Renal cortex interstitium (tissue), 11 donors: ENCODE measurements around the gene RGS6. TPM values are rescaled to one million over a fixed set of nuclear protein-coding genes. Genes with fewer than 3 reads are reported as not detected.

Experiments
- DNase-seq, 11 donors: peaks; one replicate each; pipeline ENCODE4 v3.0.0-alpha.2; 2013; ENCODE audit warnings: low read depth in 9 of 11, low spot score in 4 of 11; ENCODE audit errors: extremely low read depth in 1 of 11
- polyA plus RNA-seq, 3 donors: library from polyadenylated mRNA; unstranded; fragments of 120-200 nt; gene quantifications; one replicate each; pipeline ENCODE4 v1.2.1, GENCODE V29; 2013; ENCODE audit not compliant: insufficient read length in 3 of 3

The RGS6 gene
- polyA plus RNA-seq, 3 donors: 1.4 to 1.7 (median 1.4) TPM

DNA sequence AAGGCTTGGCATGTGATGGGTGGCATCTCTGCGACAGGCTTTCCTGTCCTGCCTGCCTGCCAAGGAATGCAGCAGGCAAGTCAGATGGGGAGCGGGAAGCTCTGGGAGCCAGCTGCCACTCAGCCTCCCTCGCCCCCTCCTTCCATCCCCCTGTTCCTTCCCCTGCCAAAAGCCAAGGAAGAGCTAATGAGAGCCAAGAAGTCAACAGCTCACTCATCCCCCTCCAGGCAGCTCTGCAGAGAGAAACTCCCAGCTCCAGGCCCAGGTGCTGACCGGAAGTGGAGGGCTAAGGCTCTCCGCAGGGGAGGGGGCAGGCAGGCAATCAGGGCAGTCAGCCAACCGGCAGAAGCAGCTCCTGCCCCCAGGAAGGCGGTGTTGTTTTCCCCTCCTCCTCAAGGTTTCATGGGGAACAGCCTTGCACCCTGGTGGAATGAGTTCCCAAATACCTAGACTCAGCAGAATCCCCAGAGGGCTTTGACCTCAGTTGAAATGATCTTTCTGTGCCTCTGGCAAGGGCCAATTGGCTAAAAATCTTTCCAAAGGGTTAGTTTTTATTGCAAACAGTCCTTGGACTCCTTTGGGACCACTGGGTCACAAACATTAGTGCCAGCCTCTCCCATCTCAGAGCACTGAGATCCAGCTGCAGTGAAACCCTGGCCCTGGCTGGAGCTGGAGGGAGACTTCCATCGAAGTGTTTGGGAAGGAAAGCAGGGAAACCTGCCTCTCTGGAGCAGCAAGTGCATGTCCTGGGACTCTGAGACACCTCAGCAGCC, 612.6 kb downstream of the RGS6 start:
- peak in 2 of 11 donors; percentile 17 to 46 for DNase-seq

DNA sequence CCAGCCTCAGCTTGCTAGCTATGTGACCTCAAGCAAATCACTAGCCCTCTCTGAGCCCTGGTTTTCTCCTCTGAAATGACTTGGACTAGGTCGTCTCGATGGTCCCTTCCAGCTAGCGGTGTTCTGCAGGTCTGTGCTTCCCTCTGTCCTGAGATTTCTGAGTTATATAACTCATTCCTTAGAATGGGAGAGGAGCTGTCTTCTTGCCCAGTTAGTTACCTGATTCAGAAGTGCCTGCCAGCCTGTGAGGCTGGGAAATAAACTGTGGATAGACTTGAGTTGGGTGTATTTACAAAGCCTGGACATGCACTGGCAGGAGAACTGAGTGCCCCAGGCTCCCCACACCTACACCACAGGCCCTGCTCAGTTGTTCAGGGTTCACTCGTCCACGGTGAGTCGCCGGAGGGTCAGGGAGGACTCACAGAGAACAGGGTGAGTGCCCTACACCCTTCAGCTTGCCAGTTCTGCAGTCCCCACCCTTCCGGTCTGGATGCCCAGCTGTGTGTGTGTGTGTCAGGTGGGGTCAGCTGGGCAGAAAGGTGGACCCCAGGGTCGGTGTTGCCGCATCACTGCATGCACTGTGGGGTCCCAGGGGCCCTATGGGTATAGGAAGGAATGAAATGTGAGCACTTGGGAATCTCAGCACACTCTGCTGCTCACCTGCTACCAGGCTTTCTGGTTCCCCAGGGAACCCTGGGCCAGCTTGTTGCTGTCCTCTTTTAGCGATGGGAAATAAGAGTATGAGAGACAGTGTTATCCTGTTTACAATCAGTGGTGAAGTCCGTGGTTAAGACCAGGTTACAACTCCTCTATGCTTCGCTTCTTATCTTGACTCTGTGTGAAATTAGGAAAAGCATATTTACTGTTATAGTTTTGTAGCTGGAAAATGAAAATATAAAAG, 613.4 kb downstream of the RGS6 start:
- DNase-seq: no peak

DNA sequence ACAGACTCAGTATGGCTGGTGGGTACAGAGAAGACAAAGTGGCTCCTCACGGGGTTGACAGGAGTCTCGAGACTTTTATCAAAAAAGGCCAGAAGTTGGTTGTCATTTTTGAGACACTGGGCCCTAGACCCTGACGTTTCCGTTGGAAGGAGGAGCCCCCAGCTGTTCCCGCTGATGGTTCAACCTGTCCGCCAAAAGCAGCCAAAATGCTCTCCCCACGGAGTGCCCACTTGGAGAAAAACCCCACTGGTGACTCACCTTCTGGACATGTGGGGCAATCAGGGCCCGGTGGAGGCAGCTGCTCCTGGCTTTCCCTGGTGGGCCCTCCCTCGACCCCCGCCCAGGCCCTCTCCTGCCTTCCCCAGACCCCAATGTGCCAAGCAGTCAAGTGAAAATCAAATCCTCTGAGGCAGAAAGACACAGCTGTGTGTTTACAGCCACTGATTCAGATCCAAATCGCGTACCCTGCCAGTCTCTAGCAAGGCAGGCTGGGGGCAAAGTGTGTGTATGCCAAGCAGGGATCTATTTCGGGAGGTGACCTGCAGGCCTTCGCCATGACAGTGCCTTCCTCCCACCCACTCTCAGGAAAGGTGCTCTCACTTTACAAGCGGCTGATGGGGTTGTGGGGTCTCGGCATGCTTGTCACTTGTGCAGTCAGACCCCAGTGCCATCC, 614.3 kb downstream of the RGS6 start:
- no peak for DNase-seq

GRCh38 chr14:72547999-72548398, 615.8 kb downstream of the RGS6 start:
- DNase-seq: no peak

GRCh38 chr14:72549026-72549425, 616.8 kb downstream of the RGS6 start:
- no peak for DNase-seq

DNA sequence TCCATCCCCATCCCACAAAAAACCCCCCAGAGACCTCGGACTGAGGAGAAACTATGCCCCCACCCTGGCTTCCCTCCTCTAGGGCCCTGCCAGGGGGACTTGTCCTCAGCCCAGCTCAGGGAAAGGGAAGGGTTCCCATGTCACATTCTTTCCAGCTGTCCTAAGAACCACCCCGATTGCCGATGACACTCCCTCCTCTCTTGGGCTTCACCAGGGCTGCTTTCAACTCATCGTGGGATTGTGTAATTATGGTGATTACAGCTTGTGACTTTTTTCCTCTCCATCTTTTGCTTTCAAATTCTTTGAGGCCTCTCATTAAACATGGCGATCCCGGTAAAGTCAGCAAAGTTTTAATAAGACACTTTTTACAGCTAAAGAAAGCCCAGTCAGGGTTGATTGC, 617.6 kb downstream of the RGS6 start:
- DNase-seq: no peak

DNA sequence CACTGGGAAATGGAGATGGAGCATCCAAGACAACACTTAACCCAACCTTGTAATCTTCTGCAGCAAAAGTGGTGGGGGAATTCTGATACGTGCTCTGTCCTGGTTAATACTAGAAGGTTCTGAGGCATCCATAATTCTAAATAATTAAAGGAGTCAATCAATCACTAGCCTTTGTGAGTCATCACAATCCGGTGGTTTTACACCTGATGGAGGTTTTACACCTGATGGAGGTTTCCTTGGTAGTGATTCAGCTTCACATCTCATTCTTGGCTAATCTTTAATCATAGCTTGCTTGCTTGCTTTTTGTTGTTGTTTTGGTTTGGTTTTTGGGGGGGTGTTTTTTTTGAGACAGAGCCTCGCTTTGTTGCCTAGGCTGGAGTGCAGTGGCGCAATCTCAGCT, 618.3 kb downstream of the RGS6 start:
- no peak for DNase-seq

- DNase-seq: no peak
These were observed 620.0 kb downstream of the RGS6 start for GRCh38 chr14:72552236-72552635.

DNA sequence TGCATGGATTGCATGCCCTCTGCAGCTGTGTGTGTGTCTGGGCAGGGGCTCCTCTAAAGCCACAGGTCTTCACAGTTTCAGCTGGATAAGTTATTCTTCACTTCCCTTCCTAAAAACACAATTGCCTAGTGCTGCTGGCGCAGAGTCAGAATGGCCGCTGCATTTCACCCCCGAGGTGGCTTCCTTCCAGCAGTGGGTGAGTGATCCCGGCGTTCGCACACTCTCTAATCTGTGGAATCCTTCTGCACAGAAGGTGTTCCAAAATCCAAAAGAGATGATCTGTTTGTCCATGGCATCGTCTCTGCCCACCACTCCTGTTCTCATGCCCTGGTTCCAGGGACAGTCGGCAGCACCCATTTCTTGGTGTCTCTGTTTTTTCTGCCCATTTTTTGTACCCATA, 620.9 kb downstream of the RGS6 start:
- DNase-seq: no peak

- no peak for DNase-seq
These were observed 621.4 kb downstream of the RGS6 start for GRCh38 chr14:72553656-72554055.

- DNase-seq: no peak
These were observed 622.2 kb downstream of the RGS6 start for GRCh38 chr14:72554401-72554800.

DNA sequence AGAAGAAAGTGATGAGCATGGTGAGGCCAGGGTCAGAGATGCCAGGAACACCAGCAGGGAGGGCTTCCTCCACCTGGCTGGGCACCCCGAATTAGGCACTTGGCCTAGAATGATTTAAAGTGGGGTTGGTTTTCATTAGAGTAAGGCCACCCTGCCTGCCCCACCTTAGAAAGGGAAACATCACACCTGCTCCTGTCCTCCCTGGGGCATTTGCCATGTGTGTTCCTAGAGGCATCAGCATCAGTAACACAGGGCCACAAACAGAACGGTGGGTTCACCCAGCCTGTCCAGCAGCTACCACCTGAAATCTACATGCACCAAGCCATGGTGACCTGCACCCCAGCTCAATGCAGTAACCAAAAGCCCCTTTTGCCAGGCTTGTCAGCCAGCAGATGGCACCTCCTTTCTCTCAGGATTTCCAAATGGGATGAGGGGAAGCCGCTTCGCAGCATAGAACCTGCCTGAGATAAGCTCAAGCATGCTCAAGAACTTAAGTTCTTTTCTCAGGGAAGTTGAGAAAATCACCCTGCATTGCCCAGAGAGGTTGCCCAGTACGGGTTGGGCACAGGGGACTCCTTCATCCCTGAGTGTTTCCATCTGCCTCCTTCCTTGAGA, 622.9 kb downstream of the RGS6 start:
- DNase-seq: no peak

- no peak for DNase-seq
These were observed 623.4 kb downstream of the RGS6 start for GRCh38 chr14:72555609-72556000.

DNA sequence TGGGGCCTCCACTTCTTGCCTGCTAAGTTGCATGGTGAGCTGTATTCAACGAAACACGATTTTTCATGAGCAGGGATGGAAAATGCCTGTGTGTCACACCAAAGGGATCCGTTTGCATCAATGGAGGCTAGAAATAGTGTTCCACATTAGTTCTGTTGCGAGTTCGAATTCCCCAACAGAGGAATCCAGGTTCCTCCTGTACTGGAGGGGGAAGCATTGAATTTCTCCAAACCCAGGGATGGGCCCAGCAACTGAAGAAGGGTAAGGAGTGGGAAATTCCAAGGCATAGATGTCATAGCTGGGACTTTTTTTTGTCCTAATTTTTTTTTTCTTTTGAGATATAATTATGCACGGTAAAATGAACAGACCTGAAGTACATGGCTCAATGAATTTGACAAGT, 625.4 kb downstream of the RGS6 start:
- DNase-seq: no peak

DNA sequence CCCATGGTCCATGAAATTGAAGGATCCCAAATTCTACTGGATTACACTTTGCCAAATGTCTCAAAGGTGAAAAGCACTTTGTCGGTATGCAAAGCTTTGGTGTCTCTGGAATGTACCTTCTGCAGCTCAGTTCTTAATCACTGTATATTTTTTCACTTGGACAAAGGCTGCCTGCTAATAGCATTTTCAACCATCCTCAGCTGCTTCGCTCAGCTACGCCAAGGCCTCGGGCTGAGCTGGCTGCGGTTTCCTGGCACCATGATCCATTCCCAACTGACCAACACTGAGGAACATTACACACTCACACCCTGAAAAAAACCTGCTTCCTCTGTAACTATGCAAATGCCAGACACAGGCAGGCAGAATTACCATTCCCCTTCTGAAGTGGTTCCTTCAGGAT, 626.5 kb downstream of the RGS6 start:
- no peak for DNase-seq

- peak in 2 of 11 donors; percentile 14 to 28 for DNase-seq
These were observed 627.0 kb downstream of the RGS6 start for GRCh38 chr14:72559202-72559601.

DNA sequence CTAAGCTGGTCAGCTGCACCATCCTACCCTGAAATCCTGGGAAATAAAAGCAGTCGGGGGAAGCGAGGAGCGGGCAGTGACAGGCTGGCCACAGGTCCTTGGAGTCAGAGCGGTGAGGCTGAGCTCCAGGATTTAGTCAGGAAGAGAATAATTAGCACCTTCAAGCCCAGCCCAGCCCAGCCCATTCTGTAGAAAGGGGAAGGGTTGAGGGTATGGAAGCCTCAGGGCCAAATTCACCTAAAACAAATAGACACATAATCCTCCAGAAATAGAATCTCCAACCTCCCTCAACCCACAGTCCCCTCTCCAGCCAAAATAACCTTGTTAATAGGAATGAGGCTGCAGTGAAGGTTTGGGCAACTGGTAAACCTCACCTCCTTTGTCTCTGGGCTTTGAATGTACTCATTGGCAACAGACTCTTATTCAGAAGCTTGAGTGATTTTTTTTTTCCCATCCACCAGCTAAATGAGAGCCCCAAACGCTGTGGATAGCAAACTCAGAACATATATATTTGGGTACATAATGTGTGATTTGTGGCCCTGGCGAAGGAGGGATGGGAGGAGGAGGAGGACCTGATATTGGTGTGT, 627.5 kb downstream of the RGS6 start:
- DNase-seq: no peak

DNA sequence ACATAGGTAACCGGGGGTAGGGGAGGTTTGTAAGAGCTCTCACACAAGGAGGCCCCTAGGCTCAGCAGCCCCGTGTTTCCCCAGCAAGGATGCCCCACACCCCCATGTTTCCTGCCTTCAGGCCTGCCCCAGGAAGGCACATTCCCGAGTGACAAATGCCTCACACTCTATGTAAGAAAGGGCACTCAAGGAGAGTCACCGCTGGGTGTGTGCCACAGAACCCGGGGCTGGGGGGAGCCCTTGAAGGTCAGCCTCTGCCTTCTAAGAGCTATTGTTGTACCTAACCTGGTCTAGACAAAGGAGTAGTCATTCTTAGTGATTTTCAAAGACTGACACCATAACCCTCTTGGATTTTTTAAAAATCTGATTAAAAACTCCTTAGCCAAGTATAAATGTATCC, 628.1 kb downstream of the RGS6 start:
- DNase-seq: no peak

DNA sequence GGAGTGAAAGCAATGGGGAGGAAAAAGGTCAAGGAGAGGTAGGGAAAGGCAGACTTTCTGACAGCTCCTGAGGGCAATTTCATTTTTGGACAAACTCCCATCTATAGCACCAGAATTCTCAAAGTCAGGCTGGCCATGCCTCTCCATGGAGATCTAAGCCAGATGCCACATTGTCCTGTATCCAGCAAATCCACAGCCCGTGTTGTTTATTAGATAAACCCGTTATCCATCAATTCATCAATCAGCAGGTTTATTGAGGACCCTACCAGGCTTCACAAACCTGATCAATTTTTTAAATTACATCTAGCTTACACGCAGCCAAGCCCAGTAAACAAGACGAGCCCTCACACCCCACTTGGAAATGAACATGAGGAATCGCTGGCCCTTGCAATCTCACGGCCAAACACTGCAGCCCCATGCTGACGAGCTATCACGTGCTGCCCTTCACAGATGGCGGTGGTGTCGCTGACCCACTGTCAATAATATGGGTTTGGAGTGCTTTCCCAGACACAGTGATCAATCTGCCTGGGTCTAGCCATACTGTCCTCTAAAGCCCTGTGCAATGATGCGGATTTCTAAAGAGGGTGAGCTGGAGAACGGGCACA, 628.8 kb downstream of the RGS6 start:
- no peak for DNase-seq
